GM12892 (cell line): ENCODE results near the gene CAMK2D.

ENCODE experiments used
- DNase-seq: peaks from one replicate; pipeline ENCODE4 v3.0.0; 2011; ENCODE audit not compliant: insufficient read length
- FAIRE-seq: peaks from 2 replicates; lab custom pipeline; 2011; peaks lifted over from hg19 to GRCh38; lab: Jason Lieb, UNC
- POLR2A ChIP-seq: IDR thresholded peaks from 2 replicates; pipeline ENCODE4 v1.6.1; 2011; ENCODE audit warnings: low read depth, low read length, control low read depth
- POLR2AphosphoS5 ChIP-seq: IDR thresholded peaks from 2 replicates; pipeline ENCODE4 v1.6.1; 2011; ENCODE audit warnings: low read depth, low read length, control low read depth
- TAF1 ChIP-seq: IDR thresholded peaks from 2 replicates; pipeline ENCODE4 v1.6.1; 2011; ENCODE audit warnings: low read depth, mild to moderate bottlenecking, control low read depth, low read length, borderline replicate concordance

The CAMK2D gene

DNA sequence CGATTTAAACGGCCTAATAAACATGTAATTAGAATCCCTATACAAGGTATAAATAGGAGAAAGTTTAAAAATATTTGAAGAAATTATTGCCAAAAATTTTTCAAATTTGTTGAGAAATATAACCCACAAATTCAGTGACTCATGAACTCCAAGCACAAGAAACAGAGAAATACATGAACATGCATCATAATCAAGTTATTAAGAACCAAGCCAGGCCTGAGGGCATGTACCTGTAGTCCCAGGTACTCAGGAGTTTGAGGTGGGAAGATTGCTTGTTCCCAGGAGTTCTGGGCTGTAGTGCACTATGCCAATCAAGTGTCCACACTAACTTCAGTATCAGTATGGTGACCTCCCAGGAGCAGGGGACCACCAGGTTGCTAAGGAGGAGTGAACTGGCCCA lies 341.9 kb downstream of the CAMK2D start:
- no peak for FAIRE-seq
- no peak for DNase-seq

DNA sequence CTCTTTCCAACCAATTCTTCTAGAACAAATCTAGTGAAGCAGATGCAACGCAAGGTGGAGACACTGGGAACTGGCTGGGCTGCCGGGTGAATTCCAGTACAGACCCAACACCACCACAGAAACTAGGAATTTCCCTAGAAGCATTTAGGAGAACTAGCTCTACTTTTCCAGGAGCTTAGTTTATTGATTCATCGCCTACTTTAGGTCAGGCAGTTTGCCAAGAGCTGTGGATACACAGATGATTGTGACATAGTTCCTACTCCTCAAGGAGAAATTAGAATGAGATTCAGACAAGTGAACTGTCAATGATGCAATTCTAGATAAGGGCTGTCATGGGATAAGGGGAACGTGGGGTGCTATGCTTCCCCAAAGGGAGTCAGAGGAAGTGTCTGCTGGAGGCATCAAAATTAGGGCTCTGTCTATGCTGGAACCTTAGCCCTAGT lies 350.0 kb downstream of the CAMK2D start:
- no peak for DNase-seq
- TF ChIP-seq POLR2AphosphoS5: no peak
- no peak for FAIRE-seq

More for the DNA sequence above, 341.9 kb downstream of the CAMK2D start:
- TF ChIP-seq POLR2A: no peak
- TF ChIP-seq POLR2AphosphoS5: no peak
- TF ChIP-seq TAF1: no peak

DNA sequence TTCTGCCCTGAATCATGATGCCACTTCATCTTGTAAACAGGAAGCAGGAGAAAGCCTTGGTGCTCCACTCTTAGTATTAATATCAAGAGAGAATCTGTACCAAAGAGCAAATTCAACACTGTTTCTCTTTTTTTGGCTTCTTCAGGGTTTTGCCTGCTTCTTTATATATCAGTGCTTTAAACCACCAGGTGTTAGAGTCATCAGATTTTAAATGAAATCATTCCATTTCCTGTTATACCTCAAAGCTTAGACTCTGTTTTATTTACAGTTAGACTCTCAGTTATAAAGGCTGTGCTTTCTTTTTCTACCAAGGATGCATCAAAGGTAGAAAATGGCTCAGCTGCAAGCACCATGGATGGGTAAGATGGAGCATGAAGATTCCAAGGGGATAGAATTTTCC lies 350.9 kb downstream of the CAMK2D start:
- no peak for TF ChIP-seq POLR2A
- no peak for TF ChIP-seq TAF1
- TF ChIP-seq POLR2AphosphoS5: no peak
- FAIRE-seq (no peak), DNase-seq (no peak)

GRCh38 chr4:113409181-113409580 lies 352.4 kb downstream of the CAMK2D start:
- DNase-seq: no peak
- TF ChIP-seq POLR2AphosphoS5: no peak
- no peak for FAIRE-seq

GRCh38 chr4:113407409-113407808 lies 354.1 kb downstream of the CAMK2D start:
- DNase-seq (no peak), FAIRE-seq (no peak)
- no peak for TF ChIP-seq POLR2AphosphoS5
- TF ChIP-seq TAF1: no peak
- no peak for TF ChIP-seq POLR2A

- FAIRE-seq (no peak), DNase-seq (no peak)
- TF ChIP-seq POLR2A (no peak), POLR2AphosphoS5 (no peak), TAF1 (no peak)
These were observed 354.9 kb downstream of the CAMK2D start for GRCh38 chr4:113406723-113407016.

DNA sequence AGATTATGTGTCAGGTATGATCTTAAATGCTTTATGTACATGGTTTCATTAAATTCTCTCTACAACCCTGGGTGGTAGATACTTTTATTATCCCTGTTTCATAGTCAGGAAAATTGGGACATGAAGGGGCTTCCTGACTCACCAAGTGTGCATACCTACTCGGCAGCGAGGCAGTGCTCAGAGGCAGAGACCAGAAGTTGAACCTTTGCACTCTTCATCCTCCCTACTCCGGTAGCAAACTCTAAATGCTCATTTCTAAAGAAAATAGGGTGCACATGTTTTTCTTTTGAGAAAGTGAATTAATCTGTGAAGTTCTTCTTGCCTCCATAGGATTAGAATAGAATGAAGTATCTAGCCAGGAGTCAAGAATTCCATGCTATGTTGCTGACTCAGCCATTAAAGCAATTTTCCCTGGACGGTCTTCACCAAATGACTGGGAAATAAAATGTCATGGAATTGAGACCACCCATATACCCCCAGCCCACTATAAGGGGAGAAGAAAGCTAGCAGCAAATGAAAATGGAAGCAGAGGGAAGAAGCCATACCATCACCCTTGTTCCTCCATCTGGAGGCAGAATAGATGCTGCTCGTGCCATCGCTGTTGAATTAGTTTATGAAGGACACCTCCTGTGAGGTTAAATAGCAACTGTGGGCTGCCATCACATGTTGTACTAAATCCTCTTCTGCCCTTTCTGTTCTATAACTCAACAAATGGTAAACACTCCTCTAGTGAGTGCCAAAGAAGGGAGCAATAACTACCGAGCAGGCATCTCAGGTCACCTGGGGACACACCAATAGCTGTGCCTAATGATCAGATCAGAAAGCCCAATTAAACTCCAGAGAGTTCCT lies 355.4 kb downstream of the CAMK2D start:
- DNase-seq (no peak), FAIRE-seq (no peak)
- no peak for TF ChIP-seq POLR2AphosphoS5
- TF ChIP-seq POLR2A: no peak

GRCh38 chr4:113404841-113405240 lies 356.7 kb downstream of the CAMK2D start:
- DNase-seq: no peak
- FAIRE-seq: no peak
- no peak for TF ChIP-seq POLR2A
- no peak for TF ChIP-seq POLR2AphosphoS5
- no peak for TF ChIP-seq TAF1

GRCh38 chr4:113404167-113404571 lies 357.4 kb downstream of the CAMK2D start:
- DNase-seq (no peak), FAIRE-seq (no peak)
- TF ChIP-seq TAF1 (no peak), POLR2AphosphoS5 (no peak), POLR2A (no peak)
